SK-N-SH (cell line): Measurements from ENCODE around the gene USP32.

Experiments used
- CTCF ChIP-seq: fragments of 200-600 bp; sonication (generic); IDR thresholded peaks from 2 replicates; pipeline ENCODE4 v1.6.1; 2017; ENCODE audit warnings: antibody characterized with exemption, mild to moderate bottlenecking, moderate library complexity
- EP300 ChIP-seq, 2 experiments: IDR thresholded peaks; 2 replicates each; pipeline versions ENCODE4 v1.4.0 to v1.6.1; 2012; ENCODE audit warnings: borderline replicate concordance in 1 of 2, low read depth in 1 of 2, low read length in 1 of 2
- GATA2 ChIP-seq: sonication (generic); formaldehyde crosslinking; IDR thresholded peaks from 2 replicates; pipeline ENCODE4 v1.5.0; 2020; ENCODE audit warnings: mild to moderate bottlenecking, missing genetic modification reagents
- MAX ChIP-seq: IDR thresholded peaks from 2 replicates; pipeline ENCODE4 v1.4.0; 2012; ENCODE audit warnings: low read depth
- MXI1 ChIP-seq: IDR thresholded peaks from 2 replicates; pipeline ENCODE4 v1.6.1; 2012; ENCODE audit warnings: mild to moderate bottlenecking, low read depth, low read length, improper control_type of control experiment
- SIN3A ChIP-seq: IDR thresholded peaks from 2 replicates; pipeline ENCODE4 v1.6.1; 2012; ENCODE audit warnings: low read depth, mild to moderate bottlenecking, low read length, moderate library complexity, borderline replicate concordance
- USF2 ChIP-seq: fragments of 150-350 bp; IDR thresholded peaks from 2 replicates; pipeline ENCODE4 v1.6.1; 2017; ENCODE audit warnings: antibody characterized with exemption, low read length, low read depth, borderline replicate concordance

- TF ChIP-seq SIN3A: no peak
- no peak for TF ChIP-seq CTCF
- TF ChIP-seq USF2: no peak
- TF ChIP-seq MAX: no peak
- no peak for TF ChIP-seq GATA2 (CRISPR knock-in tag)
- no peak for TF ChIP-seq MXI1
- no peak for TF ChIP-seq EP300 (IDR thresholded peaks at IDR 0.05; ENCODE audit: borderline replicate concordance in 1 of 2, low read depth in 1 of 2, low read length in 1 of 2)
Observed at GRCh38 chr17:60283816-60284215, 108.1 kb downstream of the USP32 start.
